ENCODE results near the gene TC2N.
"Not testable (repeated sequence)": the region's sequence is repeated elsewhere in the genome, so short reads cannot be mapped to it uniquely, and the experiment has no call there.

TC2N gene

DNA sequence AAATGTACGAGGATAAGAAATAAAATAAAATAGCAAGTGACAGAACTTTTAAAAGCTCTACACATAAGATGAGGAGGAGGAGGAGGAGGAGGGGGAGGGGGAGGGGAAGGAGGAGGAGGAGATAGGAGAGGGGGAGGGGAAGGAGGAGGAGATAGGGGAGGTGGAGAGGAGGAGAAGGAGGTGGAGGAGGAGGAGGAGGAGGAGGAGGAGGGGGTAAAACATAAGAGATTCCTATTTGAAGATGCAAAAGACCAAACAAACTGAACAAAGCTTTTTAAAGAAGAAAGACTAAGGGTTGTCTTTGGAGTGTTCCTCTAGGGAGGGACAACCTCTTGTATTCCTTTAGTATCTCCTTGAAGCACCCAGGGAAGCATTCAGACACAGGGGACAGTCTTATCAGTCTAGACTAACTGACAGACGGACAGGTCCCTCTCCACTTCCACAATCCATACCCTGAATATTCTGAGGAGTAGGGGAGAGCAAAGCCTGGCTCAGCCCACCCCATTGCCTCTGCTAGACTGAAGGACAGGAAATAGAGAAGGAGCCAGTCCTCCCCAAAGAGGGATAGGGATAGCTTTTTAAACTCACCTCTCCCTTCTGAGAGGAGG is 12.9 kb downstream of the TC2N start:
- no peak for DNase-seq (ENCODE audit: extremely low read depth, low read depth)
- TF ChIP-seq, protein P1, sequence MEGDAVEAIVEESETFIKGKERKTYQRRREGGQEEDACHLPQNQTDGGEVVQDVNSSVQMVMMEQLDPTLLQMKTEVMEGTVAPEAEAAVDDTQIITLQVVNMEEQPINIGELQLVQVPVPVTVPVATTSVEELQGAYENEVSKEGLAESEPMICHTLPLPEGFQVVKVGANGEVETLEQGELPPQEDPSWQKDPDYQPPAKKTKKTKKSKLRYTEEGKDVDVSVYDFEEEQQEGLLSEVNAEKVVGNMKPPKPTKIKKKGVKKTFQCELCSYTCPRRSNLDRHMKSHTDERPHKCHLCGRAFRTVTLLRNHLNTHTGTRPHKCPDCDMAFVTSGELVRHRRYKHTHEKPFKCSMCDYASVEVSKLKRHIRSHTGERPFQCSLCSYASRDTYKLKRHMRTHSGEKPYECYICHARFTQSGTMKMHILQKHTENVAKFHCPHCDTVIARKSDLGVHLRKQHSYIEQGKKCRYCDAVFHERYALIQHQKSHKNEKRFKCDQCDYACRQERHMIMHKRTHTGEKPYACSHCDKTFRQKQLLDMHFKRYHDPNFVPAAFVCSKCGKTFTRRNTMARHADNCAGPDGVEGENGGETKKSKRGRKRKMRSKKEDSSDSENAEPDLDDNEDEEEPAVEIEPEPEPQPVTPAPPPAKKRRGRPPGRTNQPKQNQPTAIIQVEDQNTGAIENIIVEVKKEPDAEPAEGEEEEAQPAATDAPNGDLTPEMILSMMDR (IDR thresholded peaks at IDR 0.05; ENCODE audit: low read depth, low read length): no peak

DNA sequence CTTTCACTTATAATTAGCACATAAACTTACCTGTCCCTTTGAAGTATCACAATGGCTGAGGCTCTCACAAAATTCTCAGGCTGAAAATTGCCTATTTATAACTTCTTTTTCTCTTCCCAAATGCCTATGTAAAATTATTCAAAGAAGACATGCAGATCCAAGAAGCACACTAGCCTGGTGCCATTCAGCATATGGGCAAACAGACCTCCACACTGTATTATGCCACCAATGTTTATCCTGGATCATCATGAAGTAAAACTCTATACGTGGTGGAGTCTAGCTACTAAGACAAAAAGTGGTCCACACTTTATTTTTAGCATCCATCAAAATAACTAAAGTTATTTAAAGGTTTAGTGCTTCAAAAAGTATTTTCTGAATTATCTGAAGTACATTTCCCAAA is 15.8 kb downstream of the TC2N start:
- TF ChIP-seq, protein P1 (IDR thresholded peaks at IDR 0.05; ENCODE audit: low read depth, low read length): no peak
- DNase-seq (ENCODE audit: extremely low read depth, low read depth): no peak

DNA sequence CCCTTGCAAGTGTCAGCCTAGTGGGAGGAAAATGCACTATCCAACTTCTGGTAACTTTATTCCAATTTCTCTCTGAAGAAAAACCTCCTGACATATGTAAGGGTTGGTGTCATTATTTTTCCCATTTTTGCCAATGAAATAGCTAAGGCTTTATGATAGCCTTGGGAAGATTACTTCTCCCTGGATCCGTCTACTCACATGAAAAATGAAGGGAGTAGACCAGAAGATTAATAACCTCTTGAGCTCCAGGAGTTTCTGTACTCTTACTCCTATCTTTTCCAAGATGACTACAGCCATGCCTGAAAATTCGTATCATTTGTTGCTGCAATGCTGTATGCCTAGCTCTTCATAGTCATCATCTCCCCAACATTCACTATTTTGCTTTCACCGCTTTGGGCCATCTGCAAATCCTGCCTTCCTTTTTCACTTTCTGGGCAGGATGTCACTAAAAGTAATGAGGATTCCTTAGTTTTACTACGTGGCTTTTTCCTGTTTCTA is 18.8 kb downstream of the TC2N start:
- TF ChIP-seq, protein P1 (IDR thresholded peaks at IDR 0.05; ENCODE audit: low read depth, low read length): no peak
- DNase-seq (ENCODE audit: extremely low read depth, low read depth): no peak

DNA sequence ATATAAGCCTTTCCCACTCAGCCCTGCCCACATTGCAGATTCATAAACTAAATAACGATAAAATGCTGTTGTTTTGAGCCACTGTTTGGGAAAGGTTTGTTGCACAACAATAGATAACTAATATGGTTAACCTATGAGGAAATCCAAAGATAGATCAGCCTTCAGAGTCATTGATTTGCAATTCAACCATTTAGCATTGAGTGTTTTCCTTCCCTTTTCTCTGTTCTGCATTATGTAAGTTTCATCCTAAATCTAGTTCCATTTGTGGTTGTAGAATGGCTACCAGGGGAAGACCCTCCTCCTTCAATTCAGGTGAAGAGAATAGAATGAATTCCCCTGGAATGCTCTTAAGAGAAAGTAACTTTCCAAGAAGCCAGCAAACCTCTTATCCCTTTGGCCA is 19.6 kb downstream of the TC2N start:
- TF ChIP-seq, protein P1 (IDR thresholded peaks at IDR 0.05; ENCODE audit: low read depth, low read length): no peak
- no peak for DNase-seq (ENCODE audit: extremely low read depth, low read depth)

DNA sequence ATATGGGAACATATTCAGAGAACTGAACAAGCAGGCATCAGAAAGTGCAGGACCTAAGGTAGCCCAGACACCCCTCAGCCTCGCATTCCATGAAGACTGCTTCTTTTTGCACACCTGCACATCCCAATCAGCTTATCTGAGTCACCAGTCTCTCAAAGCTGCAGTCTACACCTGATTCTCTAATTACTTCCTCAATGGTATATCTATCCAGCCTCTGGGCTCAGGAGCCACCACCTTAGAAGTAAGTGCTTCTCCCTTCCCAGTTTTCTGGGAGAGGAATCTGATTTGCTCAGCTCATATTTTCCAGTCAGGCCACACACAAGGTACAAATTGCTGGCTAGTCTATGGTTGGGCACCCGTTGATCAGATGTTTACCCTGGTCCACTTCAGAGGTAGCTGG is 21.7 kb downstream of the TC2N start:
- TF ChIP-seq, protein P1 (IDR thresholded peaks at IDR 0.05; ENCODE audit: low read depth, low read length): no peak
- DNase-seq (ENCODE audit: extremely low read depth, low read depth): no peak

DNA sequence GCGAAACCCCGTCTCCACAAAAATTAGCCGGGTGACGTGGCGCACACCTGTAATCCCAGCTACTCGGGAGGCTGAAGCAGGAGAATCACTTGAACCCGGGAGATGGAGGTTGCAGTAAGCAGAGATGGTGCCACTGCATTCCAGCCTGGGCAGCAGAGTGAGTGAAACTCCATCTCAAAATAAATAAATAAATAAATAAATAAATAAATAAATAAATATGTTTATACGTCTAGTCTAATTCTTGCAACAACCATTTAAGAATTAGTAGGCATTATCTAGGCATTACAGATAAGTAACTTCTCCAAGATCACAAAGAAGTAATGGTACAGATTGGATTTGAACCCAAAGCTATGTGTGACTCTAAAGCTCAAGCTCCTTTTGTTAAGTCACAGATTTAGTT is 22.3 kb downstream of the TC2N start:
- DNase-seq (ENCODE audit: extremely low read depth, low read depth): not testable (repeated sequence)

DNA sequence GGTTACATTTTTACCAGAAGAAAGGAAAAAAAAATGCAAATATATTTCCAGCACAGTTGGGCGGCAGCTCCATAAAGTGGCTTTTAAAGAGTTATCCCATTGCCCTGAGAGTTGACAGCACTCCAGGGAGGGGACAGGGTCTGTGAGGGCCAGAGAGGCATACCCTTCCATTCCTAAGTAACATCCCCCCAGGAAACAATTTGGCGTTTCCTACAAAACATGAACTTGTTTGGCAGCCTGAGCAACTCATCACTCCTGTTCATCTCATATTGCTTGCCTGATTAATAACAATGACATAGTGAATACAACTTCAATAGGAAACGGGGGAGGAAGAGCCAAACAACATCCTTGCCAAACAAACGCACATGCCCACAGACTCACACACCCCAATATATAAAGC is 23.3 kb downstream of the TC2N start:
- TF ChIP-seq, protein P1 (IDR thresholded peaks at IDR 0.05; ENCODE audit: low read depth, low read length): no peak
- DNase-seq (ENCODE audit: extremely low read depth, low read depth): no peak

DNA sequence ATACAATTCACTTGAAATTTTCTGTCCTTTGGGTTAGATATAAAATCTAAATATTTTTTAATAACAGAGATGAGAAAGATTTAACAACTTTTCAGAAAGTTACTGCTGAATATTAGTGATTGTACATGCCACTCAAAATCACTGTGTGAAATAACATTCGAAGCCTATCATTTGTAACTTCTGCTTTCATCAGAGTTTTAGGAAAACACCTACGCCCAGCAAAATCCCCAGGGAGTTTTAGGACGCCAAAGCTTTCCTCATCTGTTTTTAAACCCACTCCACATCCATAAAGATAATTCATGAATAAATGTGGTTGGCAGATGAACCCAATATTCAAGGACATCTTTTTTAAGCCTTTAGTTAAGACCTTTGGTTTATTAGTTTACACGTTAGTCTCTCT is 23.9 kb downstream of the TC2N start:
- TF ChIP-seq, protein P1 (IDR thresholded peaks at IDR 0.05; ENCODE audit: low read depth, low read length): no peak
- DNase-seq (ENCODE audit: extremely low read depth, low read depth): no peak

Data from AG09319 (cell line).